Activated naive CD4-positive, alpha-beta T cell (primary cell): ENCODE data around the gene NHLH2.

Experiments used
- DNase-seq, 4 experiments: peaks; one replicate each; lab custom pipeline; 2025; lab: John Stamatoyannopoulos, UW

The NHLH2 gene

GRCh38 chr1:115840605-115841460 is at the start of gene NHLH2:
Gene NHLH2, minus strand, starts transcription at chr1:115841126. Its CDS starts 2,754 bp downstream, at chr1:115838372.
- no peak for DNase-seq

- DNase-seq, result no peak
These were observed 49.7 kb upstream of the NHLH2 start for GRCh38 chr1:115890580-115890979.

GRCh38 chr1:115888976-115889375 is 48.0 kb upstream of the NHLH2 start:
- DNase-seq, result no peak

GRCh38 chr1:115882913-115883902 is 42.3 kb upstream of the NHLH2 start:
- no peak for DNase-seq

GRCh38 chr1:115880981-115881672 is 40.2 kb upstream of the NHLH2 start:
- no peak for DNase-seq

GRCh38 chr1:115879977-115880376 is 39.1 kb upstream of the NHLH2 start:
- no peak for DNase-seq

GRCh38 chr1:115877511-115877910 is 36.6 kb upstream of the NHLH2 start:
- no peak for DNase-seq

- DNase-seq, result no peak
These were observed 34.0 kb upstream of the NHLH2 start for GRCh38 chr1:115874904-115875303.

- DNase-seq, result no peak
These were observed 33.6 kb upstream of the NHLH2 start for GRCh38 chr1:115874497-115874896.

GRCh38 chr1:115873184-115873583 is 32.3 kb upstream of the NHLH2 start:
- no peak for DNase-seq

- DNase-seq, result no peak
These were observed 28.1 kb upstream of the NHLH2 start for GRCh38 chr1:115869064-115869463.

- DNase-seq, result no peak
These were observed 26.3 kb upstream of the NHLH2 start for GRCh38 chr1:115867216-115867615.

GRCh38 chr1:115865704-115866380 is 24.9 kb upstream of the NHLH2 start:
- no peak for DNase-seq

- no peak for DNase-seq
These were observed 21.5 kb upstream of the NHLH2 start for GRCh38 chr1:115862403-115862802.

GRCh38 chr1:115854005-115854404 is 13.1 kb upstream of the NHLH2 start:
- DNase-seq, result no peak

GRCh38 chr1:115850937-115851336 is 10.0 kb upstream of the NHLH2 start:
- no peak for DNase-seq

GRCh38 chr1:115847787-115848186 is 6.9 kb upstream of the NHLH2 start:
- DNase-seq, result no peak

GRCh38 chr1:115842948-115843347 is 2.0 kb upstream of the NHLH2 start:
- DNase-seq, result no peak

GRCh38 chr1:115839679-115840237 is 1.2 kb downstream of the NHLH2 start:
- no peak for DNase-seq

- DNase-seq, result no peak
These were observed 1.8 kb downstream of the NHLH2 start for GRCh38 chr1:115839029-115839678.
